ENCODE results near the gene TAF1C. TPM values are rescaled to one million over a fixed set of nuclear protein-coding genes. Genes with fewer than 3 reads are reported as not detected.

The TAF1C gene
- total and polyA plus RNA-seq, 9 donors: 14.1 to 89.0 (median 58.4) TPM

- intact Hi-C loops (cut with DNase I): no loop called here
- H3K4me1 ChIP-seq (ENCODE audit: insufficient read depth): peaks cover 2% of the 10 kb centered on the region
- DNase-seq: no peak
- H3K27me3 ChIP-seq: no peaks in the 10 kb centered on the region
- no peak overlapping the region for H3K4me3 ChIP-seq
- no peak overlapping the region for H3K27ac ChIP-seq
- TF ChIP-seq EP300 (IDR thresholded peaks at IDR 0.05) (no peak), CTCF (IDR thresholded peaks at IDR 0.05) (no peak), POLR2A (IDR thresholded peaks at IDR 0.05) (no peak)
- 78 to 83% (median 79%) methylated on average over 11 of the region's 11 CpGs for WGBS, 3 donors
- H3K36me3 ChIP-seq: no peaks in the 10 kb centered on the region
- no peaks in the 10 kb centered on the region for H3K9me3 ChIP-seq
Observed at GRCh38 chr16:84136331-84137125, 50.3 kb downstream of the TAF1C start.

GRCh38 chr16:84132527-84133285 is 54.2 kb downstream of the TAF1C start:
- Histone ChIP-seq H3K36me3 (no peaks in the 10 kb centered on the region), H3K4me3 (no peak overlapping the region), H3K4me1 (ENCODE audit: insufficient read depth) (no peaks in the 10 kb centered on the region), H3K9me3 (no peaks in the 10 kb centered on the region), H3K27ac (no peak overlapping the region), H3K27me3 (no peaks in the 10 kb centered on the region)
- WGBS, 3 donors: 28 to 49% (median 36%) methylated on average over 7 of the region's 7 CpGs
- DNase-seq: no peak
- no peak for TF ChIP-seq CTCF (IDR thresholded peaks at IDR 0.05)
- no peak for TF ChIP-seq POLR2A (IDR thresholded peaks at IDR 0.05)
- intact Hi-C loops (cut with DNase I): loop anchor here in 1 of 4 donors (5.0 kb wide), 1 partner anchor 45 kb away; no protein-coding TSS in a partner anchor

GRCh38 chr16:84131117-84131516 is 55.7 kb downstream of the TAF1C start:
- WGBS, 3 donors: 84 to 85% (median 85%) methylated on average over 5 of the region's 5 CpGs
- intact Hi-C loops (cut with DNase I): loop anchor here in 1 of 4 donors (5.0 kb wide), 1 partner anchor 46 kb away; no protein-coding TSS in a partner anchor
- Histone ChIP-seq H3K27me3 (no peaks in the 10 kb centered on the region), H3K4me1 (ENCODE audit: insufficient read depth) (no peaks in the 10 kb centered on the region), H3K27ac (no peak overlapping the region), H3K4me3 (no peak overlapping the region), H3K9me3 (no peaks in the 10 kb centered on the region), H3K36me3 (no peaks in the 10 kb centered on the region)
- TF ChIP-seq CTCF (IDR thresholded peaks at IDR 0.05) (no peak), POLR2A (IDR thresholded peaks at IDR 0.05) (no peak), EP300 (IDR thresholded peaks at IDR 0.05) (no peak)
- no peak for DNase-seq

Other genes starting within 250 kb of the TAF1C start
- gene OSGIN1, start 233.8 kb downstream of the TAF1C start, total RNA-seq: 1 to 10 TPM; 2.0 to 9.3 (median 5.4) TPM
- gene OSGIN1, start 233.8 kb downstream of the TAF1C start, polyA plus RNA-seq: 1 to 10 TPM in 1 of 2 donors, under 1 TPM in 1; 0.65 to 5.5 TPM
- gene NECAB2, start 218.8 kb downstream of the TAF1C start, total RNA-seq: under 1 TPM in 3 of 7 donors, not detected in 4; 0.20 to 0.50 (median 0.37) TPM
- gene NECAB2, start 218.8 kb downstream of the TAF1C start, polyA plus RNA-seq: 1 to 10 TPM in 1 of 2 donors, under 1 TPM in 1; 0.65 to 1.6 TPM
- under 1 TPM in 2 of 7 donors, not detected in 5; 0.62 to 0.66 TPM for gene SLC38A8, start 144.3 kb downstream of the TAF1C start, total RNA-seq
- gene SLC38A8, start 144.3 kb downstream of the TAF1C start, polyA plus RNA-seq: under 1 TPM in 1 of 2 donors, not detected in 1; 0.98 TPM
- gene MBTPS1, start 70.1 kb downstream of the TAF1C start, total RNA-seq: 10 to 100 TPM; 78.8 to 99.2 (median 90.3) TPM
- 100 to 1,000 TPM in 1 of 2 donors, 10 to 100 TPM in 1; 73.8 to 122 TPM for gene MBTPS1, start 70.1 kb downstream of the TAF1C start, polyA plus RNA-seq
- 10 to 100 TPM; 17.5 to 34.1 (median 27.2) TPM for gene HSDL1, start 41.9 kb downstream of the TAF1C start, total RNA-seq
- gene HSDL1, start 41.9 kb downstream of the TAF1C start, polyA plus RNA-seq: 10 to 100 TPM; 17.6 to 28.2 TPM
- gene DNAAF1, start 41.7 kb downstream of the TAF1C start, total RNA-seq: 10 to 100 TPM in 1 of 7 donors, 1 to 10 TPM in 4, under 1 TPM in 2; 0.33 to 42.6 (median 3.6) TPM
- 1 to 10 TPM in 1 of 2 donors, under 1 TPM in 1; 0.95 to 1.1 TPM for gene DNAAF1, start 41.7 kb downstream of the TAF1C start, polyA plus RNA-seq
- gene ADAD2, start 4.1 kb upstream of the TAF1C start, total RNA-seq: under 1 TPM in 2 of 7 donors, not detected in 5; 0.71 to 0.97 TPM
- gene ADAD2, start 4.1 kb upstream of the TAF1C start, polyA plus RNA-seq: 1 to 10 TPM in 1 of 2 donors, under 1 TPM in 1; 0.12 to 2.0 TPM
- not detected for gene KCNG4, start 53.0 kb upstream of the TAF1C start, total RNA-seq
- not detected for gene KCNG4, start 53.0 kb upstream of the TAF1C start, polyA plus RNA-seq
- 1 to 10 TPM in 4 of 7 donors, under 1 TPM in 3; 0.57 to 3.4 (median 2.1) TPM for gene WFDC1, start 107.8 kb upstream of the TAF1C start, total RNA-seq
- gene WFDC1, start 107.8 kb upstream of the TAF1C start, polyA plus RNA-seq: 10 to 100 TPM in 1 of 2 donors, 1 to 10 TPM in 1; 8.4 to 10.7 TPM
- 1 to 10 TPM in 4 of 7 donors, under 1 TPM in 1, not detected in 2; 0.67 to 8.5 (median 1.5) TPM for gene ATP2C2, start 181.5 kb upstream of the TAF1C start, total RNA-seq
- under 1 TPM in 1 of 2 donors, not detected in 1; 0.10 TPM for gene ATP2C2, start 181.5 kb upstream of the TAF1C start, polyA plus RNA-seq